HepG2 (cell line): Measurements from ENCODE around the gene REP15. TPM values are rescaled to one million over a fixed set of nuclear protein-coding genes. Genes with fewer than 3 reads are reported as not detected.
A peak's percentile ranks its signal among the peaks of the same experiment; 100 is the strongest.

Experiments
- EED ChIP-seq: sonication (generic); formaldehyde crosslinking; IDR thresholded peaks from 2 replicates; pipeline ENCODE4 v1.5.0; 2020; ENCODE audit warnings: mild to moderate bottlenecking, missing genetic modification reagents
- GATA4 ChIP-seq: sonication (generic); IDR thresholded peaks from 2 replicates; pipeline ENCODE4 v1.6.1; 2016; ENCODE audit warnings: antibody characterized with exemption, low read depth, borderline replicate concordance
- XRCC5 ChIP-seq: fragments of 200-400 bp; formaldehyde crosslinking; optimal IDR thresholded peaks from 2 replicates; pipeline ENCODE3; 2017; ENCODE audit warnings: mild to moderate bottlenecking, low read length
- ZNF672 ChIP-seq: sonication (generic); formaldehyde crosslinking; IDR thresholded peaks from 2 replicates; pipeline ENCODE4 v1.8.1; 2022; ENCODE audit warnings: missing genetic modification reagents
- polyA plus RNA-seq, 8 experiments: library from polyadenylated mRNA; depleted of rRNA in 3 of 8; stranded (reverse) in 7 of 8; unstranded in 1 of 8; fragments of >200 nt; fragmentation: Illumina TruSeq in 4 of 8; extraction: Trizol in 4 of 8; gene quantifications; 2 replicates each; pipeline versions ENCODE4 v1.2.1 to v1.2.3, GENCODE V29; 2011 to 2016; ENCODE audit warnings: low read depth in 4 of 8, missing spikeins in 1 of 8, mixed read lengths in 1 of 8; ENCODE audit not compliant: insufficient read depth in 1 of 8
- total RNA-seq, 5 experiments: library from RNA; depleted of rRNA; stranded (reverse); fragments of >200 nt; fragmentation: Illumina TruSeq; extraction: Trizol; gene quantifications; 2 replicates each; pipeline ENCODE4 v1.2.3, GENCODE V29; 2016; ENCODE audit warnings: low read depth in 1 of 5
- TF ChIP-seq, protein P1 (sequence below): sonication (generic); formaldehyde crosslinking; IDR thresholded peaks from 2 replicates; pipeline ENCODE4 v1.4.0; 2020; ENCODE audit warnings: missing genetic modification reagents; ENCODE audit errors: not compliant biosample characterization
- TF ChIP-seq, protein P2 (sequence below), 2 experiments: sonication (generic) in 1 of 2; formaldehyde crosslinking in 1 of 2; IDR thresholded peaks; 2 replicates each; pipeline versions ENCODE4 v1.4.0 to v1.6.1; 2016 to 2020; ENCODE audit warnings: borderline replicate concordance in 1 of 2, low read depth in 1 of 2, mild to moderate bottlenecking in 1 of 2, missing genetic modification reagents in 1 of 2
- TF ChIP-seq, protein P3 (sequence below): sonication (generic); formaldehyde crosslinking; conservative IDR thresholded peaks from 2 replicates; pipeline ENCODE4 v1.4.0; 2020; ENCODE audit warnings: mild to moderate bottlenecking, missing genetic modification reagents, moderate library complexity
- TF ChIP-seq, protein P4 (sequence below): sonication (generic); formaldehyde crosslinking; IDR thresholded peaks from 2 replicates; pipeline ENCODE4 v1.5.0; 2020; ENCODE audit warnings: mild to moderate bottlenecking, missing genetic modification reagents

REP15 gene
- total and polyA plus RNA-seq, 2 of the 13 experiments (the other 11 are each of a cell fraction or from before 2014, with no cell fraction given): 0.12 to 0.64 TPM

DNA sequence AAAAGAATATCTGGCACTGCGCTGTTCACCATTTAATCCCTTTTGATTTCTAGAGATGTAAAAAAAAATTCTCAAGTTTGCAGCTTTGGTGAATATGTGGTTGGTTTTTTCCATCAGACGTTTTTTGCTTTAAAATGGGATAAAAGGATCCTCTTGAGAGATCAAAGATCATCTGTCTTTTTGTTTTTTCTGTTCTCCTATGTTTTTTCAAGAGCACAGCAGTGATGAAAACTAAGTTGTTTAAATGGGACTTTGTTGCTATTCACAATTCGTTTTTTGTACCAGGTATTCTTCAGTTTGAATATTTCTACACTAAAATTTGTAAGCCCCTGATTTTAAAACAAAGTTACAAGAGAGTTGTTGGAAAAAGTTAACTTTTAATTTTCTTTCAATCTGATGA is 29.7 kb upstream of the REP15 start (continued):
- TF ChIP-seq, protein P1, sequence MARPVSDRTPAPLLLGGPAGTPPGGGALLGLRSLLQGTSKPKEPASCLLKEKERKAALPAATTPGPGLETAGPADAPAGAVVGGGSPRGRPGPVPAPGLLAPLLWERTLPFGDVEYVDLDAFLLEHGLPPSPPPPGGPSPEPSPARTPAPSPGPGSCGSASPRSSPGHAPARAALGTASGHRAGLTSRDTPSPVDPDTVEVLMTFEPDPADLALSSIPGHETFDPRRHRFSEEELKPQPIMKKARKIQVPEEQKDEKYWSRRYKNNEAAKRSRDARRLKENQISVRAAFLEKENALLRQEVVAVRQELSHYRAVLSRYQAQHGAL (CRISPR knock-in tag): no peak
- no peak for TF ChIP-seq ZNF672 (CRISPR knock-in tag)
- TF ChIP-seq EED: no peak
- TF ChIP-seq, protein P2, sequence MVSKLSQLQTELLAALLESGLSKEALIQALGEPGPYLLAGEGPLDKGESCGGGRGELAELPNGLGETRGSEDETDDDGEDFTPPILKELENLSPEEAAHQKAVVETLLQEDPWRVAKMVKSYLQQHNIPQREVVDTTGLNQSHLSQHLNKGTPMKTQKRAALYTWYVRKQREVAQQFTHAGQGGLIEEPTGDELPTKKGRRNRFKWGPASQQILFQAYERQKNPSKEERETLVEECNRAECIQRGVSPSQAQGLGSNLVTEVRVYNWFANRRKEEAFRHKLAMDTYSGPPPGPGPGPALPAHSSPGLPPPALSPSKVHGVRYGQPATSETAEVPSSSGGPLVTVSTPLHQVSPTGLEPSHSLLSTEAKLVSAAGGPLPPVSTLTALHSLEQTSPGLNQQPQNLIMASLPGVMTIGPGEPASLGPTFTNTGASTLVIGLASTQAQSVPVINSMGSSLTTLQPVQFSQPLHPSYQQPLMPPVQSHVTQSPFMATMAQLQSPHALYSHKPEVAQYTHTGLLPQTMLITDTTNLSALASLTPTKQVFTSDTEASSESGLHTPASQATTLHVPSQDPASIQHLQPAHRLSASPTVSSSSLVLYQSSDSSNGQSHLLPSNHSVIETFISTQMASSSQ (IDR thresholded peaks at IDR 0.05; ENCODE audit: low read depth): no peak
- TF ChIP-seq, protein P2 (CRISPR knock-in tag; IDR thresholded peaks at IDR 0.05; ENCODE audit: borderline replicate concordance): no peak
- TF ChIP-seq, protein P3, sequence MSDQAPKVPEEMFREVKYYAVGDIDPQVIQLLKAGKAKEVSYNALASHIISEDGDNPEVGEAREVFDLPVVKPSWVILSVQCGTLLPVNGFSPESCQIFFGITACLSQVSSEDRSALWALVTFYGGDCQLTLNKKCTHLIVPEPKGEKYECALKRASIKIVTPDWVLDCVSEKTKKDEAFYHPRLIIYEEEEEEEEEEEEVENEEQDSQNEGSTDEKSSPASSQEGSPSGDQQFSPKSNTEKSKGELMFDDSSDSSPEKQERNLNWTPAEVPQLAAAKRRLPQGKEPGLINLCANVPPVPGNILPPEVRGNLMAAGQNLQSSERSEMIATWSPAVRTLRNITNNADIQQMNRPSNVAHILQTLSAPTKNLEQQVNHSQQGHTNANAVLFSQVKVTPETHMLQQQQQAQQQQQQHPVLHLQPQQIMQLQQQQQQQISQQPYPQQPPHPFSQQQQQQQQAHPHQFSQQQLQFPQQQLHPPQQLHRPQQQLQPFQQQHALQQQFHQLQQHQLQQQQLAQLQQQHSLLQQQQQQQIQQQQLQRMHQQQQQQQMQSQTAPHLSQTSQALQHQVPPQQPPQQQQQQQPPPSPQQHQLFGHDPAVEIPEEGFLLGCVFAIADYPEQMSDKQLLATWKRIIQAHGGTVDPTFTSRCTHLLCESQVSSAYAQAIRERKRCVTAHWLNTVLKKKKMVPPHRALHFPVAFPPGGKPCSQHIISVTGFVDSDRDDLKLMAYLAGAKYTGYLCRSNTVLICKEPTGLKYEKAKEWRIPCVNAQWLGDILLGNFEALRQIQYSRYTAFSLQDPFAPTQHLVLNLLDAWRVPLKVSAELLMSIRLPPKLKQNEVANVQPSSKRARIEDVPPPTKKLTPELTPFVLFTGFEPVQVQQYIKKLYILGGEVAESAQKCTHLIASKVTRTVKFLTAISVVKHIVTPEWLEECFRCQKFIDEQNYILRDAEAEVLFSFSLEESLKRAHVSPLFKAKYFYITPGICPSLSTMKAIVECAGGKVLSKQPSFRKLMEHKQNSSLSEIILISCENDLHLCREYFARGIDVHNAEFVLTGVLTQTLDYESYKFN (CRISPR knock-in tag): peak; percentile 57
- TF ChIP-seq GATA4: no peak
- TF ChIP-seq, protein P4, sequence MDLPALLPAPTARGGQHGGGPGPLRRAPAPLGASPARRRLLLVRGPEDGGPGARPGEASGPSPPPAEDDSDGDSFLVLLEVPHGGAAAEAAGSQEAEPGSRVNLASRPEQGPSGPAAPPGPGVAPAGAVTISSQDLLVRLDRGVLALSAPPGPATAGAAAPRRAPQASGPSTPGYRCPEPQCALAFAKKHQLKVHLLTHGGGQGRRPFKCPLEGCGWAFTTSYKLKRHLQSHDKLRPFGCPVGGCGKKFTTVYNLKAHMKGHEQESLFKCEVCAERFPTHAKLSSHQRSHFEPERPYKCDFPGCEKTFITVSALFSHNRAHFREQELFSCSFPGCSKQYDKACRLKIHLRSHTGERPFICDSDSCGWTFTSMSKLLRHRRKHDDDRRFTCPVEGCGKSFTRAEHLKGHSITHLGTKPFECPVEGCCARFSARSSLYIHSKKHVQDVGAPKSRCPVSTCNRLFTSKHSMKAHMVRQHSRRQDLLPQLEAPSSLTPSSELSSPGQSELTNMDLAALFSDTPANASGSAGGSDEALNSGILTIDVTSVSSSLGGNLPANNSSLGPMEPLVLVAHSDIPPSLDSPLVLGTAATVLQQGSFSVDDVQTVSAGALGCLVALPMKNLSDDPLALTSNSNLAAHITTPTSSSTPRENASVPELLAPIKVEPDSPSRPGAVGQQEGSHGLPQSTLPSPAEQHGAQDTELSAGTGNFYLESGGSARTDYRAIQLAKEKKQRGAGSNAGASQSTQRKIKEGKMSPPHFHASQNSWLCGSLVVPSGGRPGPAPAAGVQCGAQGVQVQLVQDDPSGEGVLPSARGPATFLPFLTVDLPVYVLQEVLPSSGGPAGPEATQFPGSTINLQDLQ: no peak
- TF ChIP-seq XRCC5: no peak
- TF ChIP-seq, all 625 proteins: peak for 5
